Lower leg skin (tissue), 3 donors: Measurements from ENCODE around the gene DPCD.

Experiments
- CTCF ChIP-seq, 3 donors: fragments of 450-650 bp; IDR thresholded peaks; one replicate each; pipeline ENCODE4 v1.5.1; 2016; ENCODE audit warnings: antibody characterized with exemption in 3 of 3, mild to moderate bottlenecking in 3 of 3, moderate library complexity in 2 of 3
- POLR2A ChIP-seq, 2 donors: fragments of 450-650 bp; IDR thresholded peaks; one replicate each; pipeline ENCODE4 v1.6.1; 2016 to 2017; ENCODE audit warnings: antibody characterized with exemption in 2 of 2, mild to moderate bottlenecking in 1 of 2, moderate library complexity in 1 of 2

- no peak for TF ChIP-seq CTCF (IDR thresholded peaks at IDR 0.05)
- no peak for TF ChIP-seq POLR2A (IDR thresholded peaks at IDR 0.05)
Observed at GRCh38 chr10:101645659-101646058, 57.5 kb downstream of the DPCD start.
